22Rv1 (cell line): ENCODE measurements around the gene STH.

ENCODE experiments used
- ZFX ChIP-seq: fragments of 450-650 bp; IDR thresholded peaks from 2 replicates; pipeline ENCODE4 v1.6.1; 2017; ENCODE audit warnings: antibody characterized with exemption, borderline replicate concordance
- TF ChIP-seq, protein P1 (sequence below): fragments of 450-650 bp; IDR thresholded peaks from 2 replicates; pipeline ENCODE4 v1.5.1; 2017; ENCODE audit warnings: mild to moderate bottlenecking

DNA sequence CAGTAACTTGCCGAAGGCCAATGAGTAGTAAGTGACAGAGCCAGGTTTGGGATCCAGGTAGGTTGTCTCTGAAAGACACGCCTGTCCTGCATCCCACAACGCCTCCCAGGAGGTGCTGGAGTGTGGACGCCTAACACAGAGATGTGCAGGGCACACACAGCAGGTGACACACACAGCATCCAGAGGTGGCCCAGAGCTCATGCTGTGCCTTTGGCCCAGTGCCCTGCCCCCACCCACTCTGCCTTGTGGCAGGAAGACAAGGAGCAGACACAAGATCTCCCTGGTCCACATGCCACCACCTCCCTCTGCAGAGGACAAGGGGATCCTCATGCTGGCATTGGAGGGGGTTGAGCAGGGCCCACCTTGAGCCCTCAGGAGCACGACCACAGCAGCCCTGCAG lies 14.7 kb upstream of the STH start:
- TF ChIP-seq, protein P1, sequence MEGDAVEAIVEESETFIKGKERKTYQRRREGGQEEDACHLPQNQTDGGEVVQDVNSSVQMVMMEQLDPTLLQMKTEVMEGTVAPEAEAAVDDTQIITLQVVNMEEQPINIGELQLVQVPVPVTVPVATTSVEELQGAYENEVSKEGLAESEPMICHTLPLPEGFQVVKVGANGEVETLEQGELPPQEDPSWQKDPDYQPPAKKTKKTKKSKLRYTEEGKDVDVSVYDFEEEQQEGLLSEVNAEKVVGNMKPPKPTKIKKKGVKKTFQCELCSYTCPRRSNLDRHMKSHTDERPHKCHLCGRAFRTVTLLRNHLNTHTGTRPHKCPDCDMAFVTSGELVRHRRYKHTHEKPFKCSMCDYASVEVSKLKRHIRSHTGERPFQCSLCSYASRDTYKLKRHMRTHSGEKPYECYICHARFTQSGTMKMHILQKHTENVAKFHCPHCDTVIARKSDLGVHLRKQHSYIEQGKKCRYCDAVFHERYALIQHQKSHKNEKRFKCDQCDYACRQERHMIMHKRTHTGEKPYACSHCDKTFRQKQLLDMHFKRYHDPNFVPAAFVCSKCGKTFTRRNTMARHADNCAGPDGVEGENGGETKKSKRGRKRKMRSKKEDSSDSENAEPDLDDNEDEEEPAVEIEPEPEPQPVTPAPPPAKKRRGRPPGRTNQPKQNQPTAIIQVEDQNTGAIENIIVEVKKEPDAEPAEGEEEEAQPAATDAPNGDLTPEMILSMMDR: no peak
- TF ChIP-seq ZFX: no peak
